ENCODE results near the gene ATN1. TPM values are rescaled to one million over a fixed set of nuclear protein-coding genes. Genes with fewer than 3 reads are reported as not detected.

ATN1 gene
- total and polyA plus RNA-seq, 2 of the 8 experiments (the other 6 are each of a cell fraction or from before 2014, with no cell fraction given), result 20.6 to 73.4 TPM

DNA sequence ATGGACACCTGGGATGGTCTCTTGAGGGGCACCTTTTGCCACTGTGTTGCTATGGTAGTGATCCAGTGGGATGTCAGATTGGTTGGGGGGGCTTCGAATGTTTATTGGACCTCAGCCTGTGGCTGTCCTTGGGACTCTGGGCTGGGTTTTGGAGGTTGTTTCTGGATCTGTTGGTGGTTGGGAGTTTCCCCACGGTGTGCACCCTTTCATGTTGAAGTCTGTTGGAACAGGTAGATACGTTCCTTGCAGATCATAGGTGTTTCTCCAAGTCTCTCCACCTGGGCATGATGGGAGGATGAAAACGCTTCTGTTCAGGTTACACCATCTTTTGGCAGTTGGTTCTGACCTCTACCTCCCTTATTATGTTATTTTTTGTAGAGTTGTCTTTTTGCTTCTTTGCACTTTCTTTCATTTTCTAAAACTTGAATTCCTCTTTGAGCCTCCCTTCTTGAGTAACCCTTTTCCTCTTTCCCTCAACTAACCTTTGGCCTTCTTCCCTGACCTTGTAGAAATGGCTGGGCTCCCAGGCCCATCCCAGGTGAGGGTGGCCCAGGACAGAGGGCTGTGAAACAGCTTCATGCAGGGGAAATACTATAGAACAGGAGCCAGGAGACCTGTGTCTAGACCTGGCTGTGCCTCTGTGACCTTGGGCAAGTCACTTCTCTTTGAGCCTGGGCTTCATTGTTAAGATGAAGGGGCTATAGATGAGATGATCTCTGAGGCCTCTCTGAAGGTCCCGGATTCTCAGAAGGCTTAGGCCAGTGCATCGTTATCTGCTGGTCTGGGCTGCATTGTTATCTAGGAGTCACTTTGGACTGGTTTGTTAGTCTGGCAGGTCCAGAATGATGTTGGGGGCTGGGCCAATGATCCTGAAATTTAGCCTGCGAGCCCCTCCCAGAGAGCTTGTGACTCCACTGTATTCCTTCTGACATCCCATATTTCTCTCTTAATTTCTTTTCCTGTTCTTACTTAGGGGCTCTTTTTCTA lies 2.0 kb downstream of the ATN1 start (continued):
- TF ChIP-seq ASH2L (IDR thresholded peaks at IDR 0.05; ENCODE audit: low read length), result no peak
- no peak for TF ChIP-seq JUND (IDR thresholded peaks at IDR 0.05; ENCODE audit: low read length)
- TF ChIP-seq CEBPB (IDR thresholded peaks at IDR 0.05; ENCODE audit: low read depth, low read length), result no peak
- no peak for TF ChIP-seq SIX5 (IDR thresholded peaks at IDR 0.05; ENCODE audit: low read depth, low read length)

Data from H1 (cell line).